ENCODE data around the gene IQSEC1.

DNA sequence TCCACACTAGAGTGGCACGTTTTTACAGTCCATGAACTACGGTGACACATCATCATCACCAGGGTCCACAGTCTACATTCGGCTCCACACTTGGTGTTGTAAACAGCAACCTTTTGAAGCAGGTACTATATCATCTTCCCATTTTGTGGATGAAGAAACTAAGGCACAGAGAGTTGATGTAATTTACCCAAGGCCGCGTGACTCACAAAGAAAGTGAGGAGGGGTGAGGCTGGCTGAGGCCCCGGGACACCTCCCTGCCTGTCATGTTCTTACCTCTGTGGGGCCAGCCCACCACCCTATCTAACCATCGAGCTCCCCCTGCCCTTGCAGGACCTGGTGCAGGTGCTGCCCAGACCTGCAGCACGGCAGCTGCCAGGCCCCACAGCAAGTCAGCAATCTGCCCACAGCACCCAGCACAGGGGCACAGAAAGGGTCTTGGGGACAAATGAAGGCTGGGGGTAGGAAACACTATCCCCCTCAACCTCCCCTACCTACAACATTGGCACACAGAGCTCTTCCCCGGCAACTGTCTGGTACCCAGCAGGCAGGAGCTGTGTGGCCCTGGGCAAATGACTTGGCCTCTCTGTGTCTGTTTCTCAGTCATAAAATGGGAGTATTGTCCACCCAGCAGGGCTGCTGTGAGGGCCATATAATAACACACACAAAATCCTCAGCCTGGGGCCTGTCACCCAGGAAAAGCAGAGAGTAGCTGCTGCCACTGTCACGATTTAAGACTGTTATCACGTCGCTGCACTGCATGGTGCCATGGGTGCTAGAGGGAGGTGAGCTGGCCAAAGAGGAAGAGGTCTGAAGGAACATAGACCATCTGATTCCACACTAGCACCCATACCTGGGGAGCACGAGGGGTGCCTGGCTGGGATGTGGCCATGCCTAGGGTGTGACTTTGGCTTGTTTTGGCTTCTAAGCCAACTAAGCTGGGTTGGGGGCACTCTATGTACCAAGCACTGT lies 115.1 kb downstream of the IQSEC1 start:
- TF ChIP-seq, protein P1, sequence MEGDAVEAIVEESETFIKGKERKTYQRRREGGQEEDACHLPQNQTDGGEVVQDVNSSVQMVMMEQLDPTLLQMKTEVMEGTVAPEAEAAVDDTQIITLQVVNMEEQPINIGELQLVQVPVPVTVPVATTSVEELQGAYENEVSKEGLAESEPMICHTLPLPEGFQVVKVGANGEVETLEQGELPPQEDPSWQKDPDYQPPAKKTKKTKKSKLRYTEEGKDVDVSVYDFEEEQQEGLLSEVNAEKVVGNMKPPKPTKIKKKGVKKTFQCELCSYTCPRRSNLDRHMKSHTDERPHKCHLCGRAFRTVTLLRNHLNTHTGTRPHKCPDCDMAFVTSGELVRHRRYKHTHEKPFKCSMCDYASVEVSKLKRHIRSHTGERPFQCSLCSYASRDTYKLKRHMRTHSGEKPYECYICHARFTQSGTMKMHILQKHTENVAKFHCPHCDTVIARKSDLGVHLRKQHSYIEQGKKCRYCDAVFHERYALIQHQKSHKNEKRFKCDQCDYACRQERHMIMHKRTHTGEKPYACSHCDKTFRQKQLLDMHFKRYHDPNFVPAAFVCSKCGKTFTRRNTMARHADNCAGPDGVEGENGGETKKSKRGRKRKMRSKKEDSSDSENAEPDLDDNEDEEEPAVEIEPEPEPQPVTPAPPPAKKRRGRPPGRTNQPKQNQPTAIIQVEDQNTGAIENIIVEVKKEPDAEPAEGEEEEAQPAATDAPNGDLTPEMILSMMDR (IDR thresholded peaks at IDR 0.05) = no peak
- TF ChIP-seq POLR2AphosphoS5 (IDR thresholded peaks at IDR 0.05) (no peak), EP300 (IDR thresholded peaks at IDR 0.05; ENCODE audit: low read depth) (no peak)

Measured in transverse colon (tissue), 4 donors.